Endothelial cell of umbilical vein (primary cell): Measurements from ENCODE around the gene CAMSAP3.

ENCODE experiments used
- EZH2 ChIP-seq: IDR thresholded peaks from 2 replicates; pipeline ENCODE4 v1.6.1; 2012; ENCODE audit warnings: borderline replicate concordance, low read depth, mild to moderate bottlenecking, moderate library complexity, low read length, inconsistent platforms; ENCODE audit not compliant: severe bottlenecking
- FOS ChIP-seq: IDR thresholded peaks from 2 replicates; pipeline ENCODE4 v1.6.1; 2011; ENCODE audit warnings: mild to moderate bottlenecking, low read length, moderate library complexity, borderline replicate concordance; ENCODE audit not compliant: insufficient read depth
- GATA2 ChIP-seq: IDR thresholded peaks from 2 replicates; pipeline ENCODE4 v1.7.0; 2011; ENCODE audit warnings: low read depth, mild to moderate bottlenecking, moderate library complexity, mixed read lengths, low read length; ENCODE audit not compliant: insufficient read length, insufficient read depth
- JUN ChIP-seq: IDR thresholded peaks from 2 replicates; pipeline ENCODE4 v1.6.1; 2011; ENCODE audit warnings: borderline replicate concordance, low read depth; ENCODE audit not compliant: insufficient read length, insufficient read depth
- MYC ChIP-seq: IDR thresholded peaks from one replicate; pipeline ENCODE4 v1.6.1; 2011; ENCODE audit warnings: mild to moderate bottlenecking, low read depth, low read length
- POLR2A ChIP-seq: IDR thresholded peaks from 2 replicates; pipeline ENCODE4 v1.6.1; 2012; ENCODE audit warnings: low read depth, mild to moderate bottlenecking, control low read depth, low read length
- POLR2AphosphoS5 ChIP-seq: IDR thresholded peaks from 2 replicates; pipeline ENCODE4 v1.6.1; 2012; ENCODE audit warnings: low read depth, mild to moderate bottlenecking, control low read depth, low read length, moderate library complexity; ENCODE audit not compliant: insufficient read depth
- TF ChIP-seq, protein P1 (sequence below), 2 donors: IDR thresholded peaks; 1 replicate in 1 of 2; 2 replicates in 1 of 2; pipeline ENCODE4 v1.5.1; 2011; ENCODE audit warnings: low read length in 2 of 2, mild to moderate bottlenecking in 2 of 2, moderate library complexity in 2 of 2, control low read depth in 1 of 2, inconsistent platforms in 1 of 2, low read depth in 1 of 2; ENCODE audit not compliant: insufficient read depth in 1 of 2; ENCODE audit errors: extremely low read depth in 1 of 2
- TF ChIP-seq, protein P2 (sequence below): IDR thresholded peaks from 2 replicates; pipeline ENCODE4 v1.6.1; 2011; ENCODE audit not compliant: insufficient read depth, insufficient read length

DNA sequence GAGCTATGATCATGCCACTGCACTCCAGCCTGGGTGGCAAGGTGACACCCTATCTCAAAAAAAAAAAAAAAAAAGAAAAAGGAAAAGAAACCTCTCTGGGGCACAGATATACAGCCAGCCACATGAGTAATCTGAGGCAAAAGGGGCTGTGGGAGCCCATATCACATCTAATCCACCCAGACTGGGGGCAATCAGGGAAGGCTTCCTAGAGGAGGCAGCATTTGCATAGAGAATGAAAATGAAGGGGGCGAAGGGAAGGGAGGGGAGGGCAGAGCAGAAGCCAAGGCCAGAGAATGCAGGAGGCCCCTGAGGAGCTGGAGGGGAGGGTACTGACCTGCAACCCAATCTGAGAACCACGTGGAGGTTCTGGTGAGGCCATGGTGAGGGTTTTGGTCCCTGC, 54.5 kb downstream of the CAMSAP3 start:
- no peak for TF ChIP-seq POLR2AphosphoS5
- TF ChIP-seq, protein P1, sequence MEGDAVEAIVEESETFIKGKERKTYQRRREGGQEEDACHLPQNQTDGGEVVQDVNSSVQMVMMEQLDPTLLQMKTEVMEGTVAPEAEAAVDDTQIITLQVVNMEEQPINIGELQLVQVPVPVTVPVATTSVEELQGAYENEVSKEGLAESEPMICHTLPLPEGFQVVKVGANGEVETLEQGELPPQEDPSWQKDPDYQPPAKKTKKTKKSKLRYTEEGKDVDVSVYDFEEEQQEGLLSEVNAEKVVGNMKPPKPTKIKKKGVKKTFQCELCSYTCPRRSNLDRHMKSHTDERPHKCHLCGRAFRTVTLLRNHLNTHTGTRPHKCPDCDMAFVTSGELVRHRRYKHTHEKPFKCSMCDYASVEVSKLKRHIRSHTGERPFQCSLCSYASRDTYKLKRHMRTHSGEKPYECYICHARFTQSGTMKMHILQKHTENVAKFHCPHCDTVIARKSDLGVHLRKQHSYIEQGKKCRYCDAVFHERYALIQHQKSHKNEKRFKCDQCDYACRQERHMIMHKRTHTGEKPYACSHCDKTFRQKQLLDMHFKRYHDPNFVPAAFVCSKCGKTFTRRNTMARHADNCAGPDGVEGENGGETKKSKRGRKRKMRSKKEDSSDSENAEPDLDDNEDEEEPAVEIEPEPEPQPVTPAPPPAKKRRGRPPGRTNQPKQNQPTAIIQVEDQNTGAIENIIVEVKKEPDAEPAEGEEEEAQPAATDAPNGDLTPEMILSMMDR (IDR thresholded peaks at IDR 0.05; ENCODE audit: extremely low read depth in 1 of 2, insufficient read depth in 1 of 2, low read depth in 1 of 2, low read length in 2 of 2) = no peak
- no peak for TF ChIP-seq POLR2A
- TF ChIP-seq EZH2 = no peak
- TF ChIP-seq JUN = no peak
- no peak for TF ChIP-seq GATA2
- no peak for TF ChIP-seq FOS
- TF ChIP-seq, protein P2, sequence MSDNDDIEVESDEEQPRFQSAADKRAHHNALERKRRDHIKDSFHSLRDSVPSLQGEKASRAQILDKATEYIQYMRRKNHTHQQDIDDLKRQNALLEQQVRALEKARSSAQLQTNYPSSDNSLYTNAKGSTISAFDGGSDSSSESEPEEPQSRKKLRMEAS = no peak
- no peak for TF ChIP-seq MYC
